GM23248 (cell line): ENCODE data around the gene GOLGA8M. TPM values are rescaled to one million over a fixed set of nuclear protein-coding genes. Genes with fewer than 3 reads are reported as not detected.
"Not testable (repeated sequence)": the region's sequence is repeated elsewhere in the genome, so short reads cannot be mapped to it uniquely, and the experiment has no call there.

ENCODE experiments used
- DNase-seq: peaks from one replicate; pipeline ENCODE4 v3.0.0-alpha.2; 2015
- H2AFZ ChIP-seq: fragments of 200-600 bp; sonication (generic); 2 replicates; pipeline ENCODE4 v1.6.1; 2016; ENCODE audit warnings: antibody characterized with exemption
- H3F3A ChIP-seq: fragments of 200-600 bp; sonication (generic); 2 replicates; pipeline ENCODE4 v1.6.1; 2016; ENCODE audit warnings: mild to moderate bottlenecking, antibody characterized with exemption, mixed run types; ENCODE audit not compliant: insufficient read depth
- H3K27ac ChIP-seq: fragments of 200-600 bp; sonication (generic); 2 replicates; pipeline ENCODE4 v1.5.1; 2016; ENCODE audit warnings: mild to moderate bottlenecking
- H3K27me3 ChIP-seq: fragments of 200-600 bp; sonication (generic); replicated peaks from 2 replicates; pipeline ENCODE4 v1.6.1; 2016; ENCODE audit warnings: mild to moderate bottlenecking; ENCODE audit not compliant: insufficient read depth
- H3K36me3 ChIP-seq: fragments of 200-600 bp; sonication (generic); 2 replicates; pipeline ENCODE4 v1.6.1; 2016; ENCODE audit warnings: low read depth, mild to moderate bottlenecking
- H3K4me1 ChIP-seq: fragments of 200-600 bp; sonication (generic); 2 replicates; pipeline ENCODE4 v1.6.1; 2016; ENCODE audit warnings: mild to moderate bottlenecking; ENCODE audit not compliant: insufficient read depth
- H3K4me2 ChIP-seq: fragments of 200-600 bp; sonication (generic); one replicate; pipeline ENCODE4 v1.6.1; 2016; ENCODE audit warnings: mild to moderate bottlenecking; ENCODE audit not compliant: unreplicated experiment
- H3K4me3 ChIP-seq: fragments of 200-600 bp; sonication (generic); 2 replicates; pipeline ENCODE4 v1.5.1; 2016; ENCODE audit warnings: mild to moderate bottlenecking
- H3K79me2 ChIP-seq: fragments of 200-600 bp; sonication (generic); 2 replicates; pipeline ENCODE4 v1.6.1; 2016; ENCODE audit warnings: mild to moderate bottlenecking; ENCODE audit not compliant: insufficient read depth
- H3K9ac ChIP-seq: fragments of 200-600 bp; sonication (generic); 2 replicates; pipeline ENCODE4 v1.6.1; 2016; ENCODE audit warnings: mild to moderate bottlenecking
- H3K9me2 ChIP-seq: fragments of 200-600 bp; sonication (generic); 2 replicates; pipeline ENCODE4 v1.6.1; 2016; ENCODE audit warnings: mixed run types, mild to moderate bottlenecking, moderate library complexity; ENCODE audit not compliant: insufficient read depth
- H3K9me3 ChIP-seq: fragments of 200-600 bp; sonication (generic); one replicate; pipeline ENCODE4 v1.6.1; 2017; ENCODE audit warnings: low read depth
- H4K20me1 ChIP-seq: fragments of 200-600 bp; sonication (generic); 2 replicates; pipeline ENCODE4 v1.6.0; 2016; ENCODE audit not compliant: insufficient read depth
- EZH2 ChIP-seq: fragments of 200-600 bp; sonication (generic); IDR thresholded peaks from 2 replicates; pipeline ENCODE4 v1.6.1; 2018; ENCODE audit warnings: antibody characterized with exemption, mild to moderate bottlenecking; ENCODE audit not compliant: insufficient read depth, poor library complexity, severe bottlenecking
- EZH2phosphoT487 ChIP-seq: fragments of 200-600 bp; sonication (generic); IDR thresholded peaks from 2 replicates; pipeline ENCODE4 v1.6.1; 2018; ENCODE audit warnings: antibody characterized with exemption, moderate library complexity, mild to moderate bottlenecking, low read depth; ENCODE audit not compliant: insufficient read depth
- WGBS, 2 experiments: methylation state at CpG; one replicate each; pipeline ENCODE4 v1.1.6; 2015 to 2017; ENCODE audit warnings: low lambda C conversion rate in 2 of 2, low coverage in 1 of 2; ENCODE audit errors: missing lambda C conversion rate in 2 of 2; 5-methylcytosine and 5-hydroxymethylcytosine counted together
- in situ Hi-C: fragments of 300-500 bp; cut with MboI; formaldehyde crosslinking; loops from 2 replicates; pipeline ENCODE4 v1.15.0; 2020
- polyA plus RNA-seq: library from polyadenylated mRNA; unstranded; fragments of >200 nt; fragmentation: Nextera tagmentation; extraction: Ambion mirVana; gene quantifications from 2 replicates; pipeline ENCODE4 v1.2.1, GENCODE V29; 2016
- total RNA-seq: library from RNA; depleted of rRNA; stranded (reverse); fragments of >200 nt; shearing (Covaris generic); gene quantifications from 2 replicates; pipeline ENCODE4 v1.2.3, GENCODE V29; 2014

The GOLGA8M gene
- total and polyA plus RNA-seq, 2 experiments from 2014 or later = 0.48 TPM; not detected in 1

DNA sequence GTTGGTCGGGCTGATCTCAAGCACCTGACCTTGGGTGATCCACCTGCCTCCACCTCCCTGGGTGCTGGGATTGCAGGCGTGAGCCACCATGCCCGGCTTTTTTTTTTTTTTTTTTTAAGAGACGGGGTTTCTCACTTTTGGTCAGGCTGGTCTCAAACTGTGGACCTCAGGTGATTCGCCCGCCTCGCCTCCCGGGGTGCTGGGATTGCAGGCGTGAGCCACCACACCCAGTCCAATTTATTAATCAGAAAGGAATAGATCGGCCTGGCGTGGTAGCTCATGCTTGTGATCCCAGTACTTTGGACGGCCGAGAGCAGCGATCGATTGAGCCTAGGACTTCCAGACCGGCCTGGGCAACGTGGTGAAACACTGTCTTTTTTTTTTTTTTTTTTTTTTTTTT, 13.9 kb upstream of the GOLGA8M start:
- no peaks in the 10 kb centered on the region for H3K4me1 ChIP-seq
- H3K4me3 ChIP-seq = no peak overlapping the region
- in situ Hi-C loops = no loop called here
- H3K27ac ChIP-seq = no peak overlapping the region
- no peak for TF ChIP-seq EZH2
- no peak for TF ChIP-seq EZH2phosphoT487
- no peaks in the 10 kb centered on the region for H3F3A ChIP-seq
- H3K36me3 ChIP-seq = no peaks in the 10 kb centered on the region
- 92 to 93% methylated on average over 15 to 17 of the region's 17 CpGs for WGBS, 2 experiments
- H3K9me2 ChIP-seq = no peaks in the 10 kb centered on the region
- H3K4me2 ChIP-seq = no peak overlapping the region
- no peak for DNase-seq
- H2AFZ ChIP-seq = no peak overlapping the region
- H3K9me3 ChIP-seq = no peaks in the 10 kb centered on the region
- no peaks in the 10 kb centered on the region for H4K20me1 ChIP-seq
- no peaks in the 10 kb centered on the region for H3K27me3 ChIP-seq
- no peak overlapping the region for H3K9ac ChIP-seq
- no peaks in the 10 kb centered on the region for H3K79me2 ChIP-seq

DNA sequence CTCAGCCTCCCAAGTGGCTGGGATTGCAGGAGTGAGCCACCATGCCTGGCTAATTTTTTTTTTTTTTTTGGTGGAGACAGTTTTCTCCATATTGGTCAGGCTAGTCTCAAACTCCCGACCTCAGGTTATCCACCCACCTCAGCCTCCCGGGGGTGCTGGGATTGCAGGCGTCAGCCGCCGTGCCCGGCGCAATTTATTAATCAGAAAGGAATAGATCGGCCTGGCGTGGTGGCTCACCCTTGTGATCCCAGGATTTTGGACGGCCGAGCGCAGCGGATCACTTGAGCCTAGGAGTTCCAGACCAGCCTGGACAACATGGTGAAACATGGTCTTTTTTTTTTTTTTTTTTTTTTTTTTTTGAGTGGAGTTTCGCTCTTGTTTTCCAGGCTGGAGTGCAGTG, 13.3 kb upstream of the GOLGA8M start:
- no peaks in the 10 kb centered on the region for H4K20me1 ChIP-seq
- H3K36me3 ChIP-seq = no peaks in the 10 kb centered on the region
- no peak overlapping the region for H3K27ac ChIP-seq
- no peaks in the 10 kb centered on the region for H3K27me3 ChIP-seq
- WGBS, 2 experiments = 89 to 91% methylated on average over 13 to 14 of the region's 14 CpGs
- no peaks in the 10 kb centered on the region for H3K79me2 ChIP-seq
- H3K4me2 ChIP-seq = no peak overlapping the region
- no peaks in the 10 kb centered on the region for H3K9me2 ChIP-seq
- no peak for TF ChIP-seq EZH2phosphoT487
- TF ChIP-seq EZH2 = no peak
- no peak overlapping the region for H3K9ac ChIP-seq
- no peaks in the 10 kb centered on the region for H3K9me3 ChIP-seq
- no peak overlapping the region for H3K4me3 ChIP-seq
- no peak for DNase-seq
- in situ Hi-C loops = no loop called here
- no peaks in the 10 kb centered on the region for H3K4me1 ChIP-seq
- no peak overlapping the region for H2AFZ ChIP-seq
- no peaks in the 10 kb centered on the region for H3F3A ChIP-seq

DNA sequence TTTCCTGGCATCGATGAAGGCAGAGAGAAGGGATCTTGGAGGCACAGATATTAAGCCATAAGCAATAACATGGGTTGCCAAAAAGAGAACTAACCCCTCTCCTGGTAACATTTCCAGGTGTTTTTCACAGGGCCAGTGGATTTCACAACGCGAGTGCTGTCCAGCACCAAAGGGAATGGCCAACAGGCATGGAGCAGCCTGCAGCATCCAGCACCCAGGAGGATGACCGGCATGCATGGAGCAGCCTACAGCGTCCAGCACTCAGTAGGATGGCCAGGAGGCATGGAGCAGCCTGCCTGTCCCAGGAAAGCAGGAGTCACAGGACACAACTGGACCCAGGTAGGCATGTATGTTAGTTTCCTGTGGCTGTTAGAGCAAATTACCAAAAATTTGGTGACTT, 11.8 kb upstream of the GOLGA8M start:
- H3F3A ChIP-seq, H2AFZ ChIP-seq, H3K9me3 ChIP-seq, DNase-seq, H3K27me3 ChIP-seq, H3K4me1 ChIP-seq, H3K4me3 ChIP-seq, H3K4me2 ChIP-seq, H3K9me2 ChIP-seq, in situ Hi-C loops, H3K79me2 ChIP-seq, H4K20me1 ChIP-seq, H3K36me3 ChIP-seq, H3K9ac ChIP-seq, H3K27ac ChIP-seq: not testable (repeated sequence)
- 86 to 87% methylated on average over 3 to 4 of the region's 5 CpGs for WGBS, 2 experiments

DNA sequence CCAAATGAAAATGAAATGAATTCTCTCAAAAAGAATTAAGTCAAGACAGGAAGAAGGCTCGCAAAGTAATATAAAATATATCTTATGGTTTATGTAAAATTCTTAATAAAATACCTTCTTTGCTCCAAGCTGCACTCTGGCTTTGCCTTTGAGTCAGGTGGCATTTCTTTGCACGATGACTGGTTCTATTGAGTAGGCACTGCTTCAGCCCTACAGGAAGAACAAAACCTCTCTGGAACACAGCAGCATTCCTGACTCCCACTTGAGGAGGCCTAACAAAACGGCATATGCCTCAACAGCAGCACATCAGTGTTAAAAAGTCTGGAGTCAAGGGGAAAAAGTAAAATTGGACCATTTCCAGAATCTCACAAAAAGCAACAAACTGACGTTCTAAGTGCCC, 7.4 kb upstream of the GOLGA8M start:
- H4K20me1 ChIP-seq, H2AFZ ChIP-seq, DNase-seq, H3K4me1 ChIP-seq, H3K9ac ChIP-seq, H3K4me3 ChIP-seq, H3F3A ChIP-seq, H3K9me3 ChIP-seq, H3K4me2 ChIP-seq, in situ Hi-C loops, H3K79me2 ChIP-seq, H3K9me2 ChIP-seq, H3K36me3 ChIP-seq, H3K27ac ChIP-seq, H3K27me3 ChIP-seq: not testable (repeated sequence)
- WGBS, 2 experiments = 53 to 60% methylated on average over 3 to 4 of the region's 4 CpGs

DNA sequence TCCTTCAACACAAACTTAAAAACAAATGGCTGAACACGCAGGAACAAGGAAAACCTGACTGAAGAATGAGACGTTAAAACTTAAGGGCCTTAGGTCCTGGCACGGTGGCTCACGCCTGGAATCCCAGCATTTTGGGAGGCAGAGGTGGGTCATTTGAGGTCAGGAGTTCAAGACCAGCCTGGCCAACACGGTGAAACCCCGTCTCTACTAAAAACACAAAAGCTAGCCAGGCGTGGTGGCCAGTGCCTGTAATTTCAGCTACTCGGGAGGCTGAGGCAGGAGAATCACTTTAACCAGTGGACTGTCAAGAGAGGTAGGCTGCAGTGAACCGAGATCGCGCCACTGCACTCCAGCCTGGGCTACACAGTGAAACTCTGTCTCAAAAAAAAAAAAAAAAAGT, 6.4 kb upstream of the GOLGA8M start:
- H3K27me3 ChIP-seq, H2AFZ ChIP-seq, H3K9me3 ChIP-seq, H3K27ac ChIP-seq, H4K20me1 ChIP-seq, H3K36me3 ChIP-seq, H3K9ac ChIP-seq, H3K4me1 ChIP-seq, in situ Hi-C loops, H3K79me2 ChIP-seq, H3F3A ChIP-seq, H3K4me3 ChIP-seq, H3K9me2 ChIP-seq, H3K4me2 ChIP-seq, DNase-seq: not testable (repeated sequence)
- WGBS, 2 experiments = 76% methylated on average over 10 to 11 of the region's 11 CpGs

DNA sequence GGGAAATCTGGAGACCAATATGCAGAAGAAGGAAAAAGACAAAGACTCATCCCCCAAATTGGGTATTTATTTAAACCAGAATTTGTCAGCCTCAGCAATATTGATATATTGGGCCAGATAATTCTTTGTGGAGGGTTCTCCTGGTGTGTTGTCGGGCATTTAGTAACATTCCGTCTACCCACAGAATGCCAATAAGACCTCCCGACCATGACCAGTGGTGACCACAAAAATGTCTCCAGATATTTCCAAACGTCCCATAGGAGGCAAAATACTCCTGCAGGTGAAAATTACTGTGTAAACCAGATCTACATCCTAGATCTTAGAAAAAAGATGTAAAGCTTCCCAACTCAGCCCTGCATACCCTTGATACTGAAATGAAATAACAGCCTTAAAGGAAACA, 2.0 kb upstream of the GOLGA8M start:
- H2AFZ ChIP-seq, H3K4me2 ChIP-seq, H3K9me2 ChIP-seq, H4K20me1 ChIP-seq, H3K36me3 ChIP-seq, H3K79me2 ChIP-seq, H3K9me3 ChIP-seq, H3K4me3 ChIP-seq, H3K9ac ChIP-seq, in situ Hi-C loops, DNase-seq, H3K27ac ChIP-seq, H3K4me1 ChIP-seq, H3K27me3 ChIP-seq, H3F3A ChIP-seq: not testable (repeated sequence)
- 67 to 70% methylated on average over 4 of the region's 4 CpGs for WGBS, 2 experiments

DNA sequence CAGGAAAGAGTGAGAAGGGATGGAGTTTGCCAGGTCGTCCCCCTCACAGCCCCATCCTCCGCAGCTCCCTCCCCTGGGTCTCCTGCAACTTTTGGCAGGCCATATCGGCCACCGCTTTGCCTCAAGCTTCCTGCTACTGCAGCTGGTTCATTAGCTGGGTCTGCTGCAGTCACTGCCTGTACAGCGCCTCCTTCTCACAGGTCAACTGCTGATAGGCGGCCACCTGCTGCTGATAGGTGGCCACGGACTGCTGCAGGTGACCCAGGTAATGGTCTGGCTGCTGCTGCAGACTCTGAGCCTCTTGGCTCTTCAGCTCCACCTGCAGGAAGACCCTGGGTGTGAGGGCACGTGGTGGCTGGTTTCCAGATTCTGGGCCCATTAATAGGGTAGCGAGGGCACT, 8.3 kb downstream of the GOLGA8M start:
- WGBS, 2 experiments = 74 to 76% methylated on average over 5 to 7 of the region's 9 CpGs
- H3K27me3 ChIP-seq, H3K79me2 ChIP-seq, H3K9me2 ChIP-seq, H3K36me3 ChIP-seq, DNase-seq, H2AFZ ChIP-seq, H4K20me1 ChIP-seq, H3K27ac ChIP-seq, in situ Hi-C loops, H3K4me1 ChIP-seq, H3K9me3 ChIP-seq, H3K4me3 ChIP-seq, H3K4me2 ChIP-seq, H3F3A ChIP-seq, H3K9ac ChIP-seq: not testable (repeated sequence)
